HepG2 (cell line): ENCODE results near the gene SNX13. TPM values are rescaled to one million over a fixed set of nuclear protein-coding genes. Genes with fewer than 3 reads are reported as not detected.

Experiments
- BHLHE40 ChIP-seq: IDR thresholded peaks from 2 replicates; pipeline ENCODE4 v1.6.1; 2011; ENCODE audit warnings: low read length, improper control_type of control experiment
- BRCA1 ChIP-seq: sonication (generic); formaldehyde crosslinking; IDR thresholded peaks from 2 replicates; pipeline ENCODE4 v1.4.0; 2020; ENCODE audit warnings: missing genetic modification reagents
- FLYWCH1 ChIP-seq: sonication (generic); formaldehyde crosslinking; IDR thresholded peaks from 2 replicates; pipeline ENCODE4 v1.8.1; 2023; ENCODE audit warnings: mild to moderate bottlenecking, missing genetic modification reagents
- GMEB2 ChIP-seq: IDR thresholded peaks from 2 replicates; pipeline ENCODE4 v1.6.1; 2016; ENCODE audit warnings: missing biosample characterization, missing genetic modification reagents, low read depth
- PRDM15 ChIP-seq: sonication (generic); formaldehyde crosslinking; IDR thresholded peaks from 2 replicates; pipeline ENCODE4 v1.4.0; 2020; ENCODE audit warnings: missing genetic modification reagents
- ZBTB43 ChIP-seq: sonication (generic); formaldehyde crosslinking; conservative IDR thresholded peaks from 2 replicates; pipeline ENCODE4 v1.4.0; 2020; ENCODE audit warnings: missing genetic modification reagents
- ZNF563 ChIP-seq: sonication (generic); formaldehyde crosslinking; IDR thresholded peaks from 2 replicates; pipeline ENCODE4 v1.8.0; 2022; ENCODE audit warnings: mild to moderate bottlenecking, moderate library complexity, missing genetic modification reagents
- polyA plus RNA-seq, 8 experiments: library from polyadenylated mRNA; depleted of rRNA in 3 of 8; stranded (reverse) in 7 of 8; unstranded in 1 of 8; fragments of >200 nt; fragmentation: Illumina TruSeq in 4 of 8; extraction: Trizol in 4 of 8; gene quantifications; 2 replicates each; pipeline versions ENCODE4 v1.2.1 to v1.2.3, GENCODE V29; 2011 to 2016; ENCODE audit warnings: low read depth in 4 of 8, missing spikeins in 1 of 8, mixed read lengths in 1 of 8; ENCODE audit not compliant: insufficient read depth in 1 of 8
- total RNA-seq, 5 experiments: library from RNA; depleted of rRNA; stranded (reverse); fragments of >200 nt; fragmentation: Illumina TruSeq; extraction: Trizol; gene quantifications; 2 replicates each; pipeline ENCODE4 v1.2.3, GENCODE V29; 2016; ENCODE audit warnings: low read depth in 1 of 5

Gene SNX13
- total and polyA plus RNA-seq, 2 of the 13 experiments (the other 11 are each of a cell fraction or from before 2014, with no cell fraction given) = 14.3 to 32.3 TPM

DNA sequence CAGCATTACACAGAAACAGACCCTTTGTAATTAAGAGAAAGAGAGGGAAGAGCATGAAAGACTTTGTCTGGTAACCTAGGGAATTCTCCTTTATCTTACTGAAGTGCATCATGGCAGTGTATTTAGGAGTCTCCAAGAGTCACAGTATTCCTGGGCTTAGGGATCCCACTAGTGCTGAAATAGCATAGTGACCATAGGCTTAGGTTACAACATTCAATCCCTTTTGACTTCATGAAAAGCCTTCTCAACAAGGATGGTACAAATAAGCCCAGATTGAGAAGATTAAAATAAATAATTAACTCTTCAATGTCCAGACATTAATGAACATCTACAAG lies 76.5 kb downstream of the SNX13 start (continued):
- TF ChIP-seq PRDM15 (CRISPR knock-in tag) (no peak), ZBTB43 (CRISPR knock-in tag) (no peak), ZNF563 (CRISPR knock-in tag) (no peak), BRCA1 (CRISPR knock-in tag) (no peak), FLYWCH1 (no peak), GMEB2 (no peak), BHLHE40 (no peak)
